GM12865 (cell line): ENCODE results near the gene GLT1D1.

Experiments used
- DNase-seq: peaks from one replicate; pipeline ENCODE4 v3.0.0; 2010; ENCODE audit warnings: low read depth
- H3K4me3 ChIP-seq: 2 replicates; pipeline ENCODE4 v1.5.1; 2011; ENCODE audit warnings: mild to moderate bottlenecking, low read depth, low read length, control low read depth
- CTCF ChIP-seq: IDR thresholded peaks from 2 replicates; pipeline ENCODE4 v1.5.1; 2011; ENCODE audit warnings: low read length, control low read depth, low read depth, inconsistent platforms; ENCODE audit not compliant: insufficient read depth; ENCODE audit errors: missing control alignments

Gene GLT1D1

GRCh38 chr12:128810182-128811127 lies 42.8 kb upstream of the GLT1D1 start:
- peak overlapping the region; percentile 35 for H3K4me3 ChIP-seq
- TF ChIP-seq CTCF, result no peak
- peak; percentile 87 for DNase-seq

GRCh38 chr12:128811806-128812205 lies 41.5 kb upstream of the GLT1D1 start:
- DNase-seq, result peak; percentile 85
- H3K4me3 ChIP-seq, result peak overlapping the region; percentile 35
- TF ChIP-seq CTCF, result no peak

- DNase-seq, result no peak
- TF ChIP-seq CTCF, result no peak
These were observed 39.9 kb upstream of the GLT1D1 start for GRCh38 chr12:128813392-128813791.

GRCh38 chr12:128813883-128814282 lies 39.4 kb upstream of the GLT1D1 start:
- peak; percentile 77 for DNase-seq
- no peak for TF ChIP-seq CTCF
- no peak overlapping the region for H3K4me3 ChIP-seq

More at GRCh38 chr12:128813392-128813791, 39.9 kb upstream of the GLT1D1 start:
- no peak overlapping the region for H3K4me3 ChIP-seq

- TF ChIP-seq CTCF, result no peak
- no peak for DNase-seq
- H3K4me3 ChIP-seq, result no peak overlapping the region
These were observed 38.6 kb upstream of the GLT1D1 start for GRCh38 chr12:128814411-128815261.

GRCh38 chr12:128815779-128816642 lies 37.3 kb upstream of the GLT1D1 start:
- DNase-seq, result peak; percentile 48
- no peak for TF ChIP-seq CTCF
- peak overlapping the region; percentile 95 for H3K4me3 ChIP-seq
